ENCODE data around the gene SHCBP1L.

- TF ChIP-seq, protein P1, sequence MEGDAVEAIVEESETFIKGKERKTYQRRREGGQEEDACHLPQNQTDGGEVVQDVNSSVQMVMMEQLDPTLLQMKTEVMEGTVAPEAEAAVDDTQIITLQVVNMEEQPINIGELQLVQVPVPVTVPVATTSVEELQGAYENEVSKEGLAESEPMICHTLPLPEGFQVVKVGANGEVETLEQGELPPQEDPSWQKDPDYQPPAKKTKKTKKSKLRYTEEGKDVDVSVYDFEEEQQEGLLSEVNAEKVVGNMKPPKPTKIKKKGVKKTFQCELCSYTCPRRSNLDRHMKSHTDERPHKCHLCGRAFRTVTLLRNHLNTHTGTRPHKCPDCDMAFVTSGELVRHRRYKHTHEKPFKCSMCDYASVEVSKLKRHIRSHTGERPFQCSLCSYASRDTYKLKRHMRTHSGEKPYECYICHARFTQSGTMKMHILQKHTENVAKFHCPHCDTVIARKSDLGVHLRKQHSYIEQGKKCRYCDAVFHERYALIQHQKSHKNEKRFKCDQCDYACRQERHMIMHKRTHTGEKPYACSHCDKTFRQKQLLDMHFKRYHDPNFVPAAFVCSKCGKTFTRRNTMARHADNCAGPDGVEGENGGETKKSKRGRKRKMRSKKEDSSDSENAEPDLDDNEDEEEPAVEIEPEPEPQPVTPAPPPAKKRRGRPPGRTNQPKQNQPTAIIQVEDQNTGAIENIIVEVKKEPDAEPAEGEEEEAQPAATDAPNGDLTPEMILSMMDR (IDR thresholded peaks at IDR 0.05; ENCODE audit: low read length), result no peak
- TF ChIP-seq EZH2 (optimal IDR thresholded peaks at IDR 0.05; ENCODE audit: low read depth, low read length) (no peak), EZH2phosphoT487 (IDR thresholded peaks at IDR 0.05; ENCODE audit: low read length) (no peak)
Measured at GRCh38 chr1:182913401-182913800, 39.6 kb downstream of the SHCBP1L start.

Data from MM.1S (cell line).